A549 (cell line): Measurements from ENCODE around the gene MED9. TPM values are rescaled to one million over a fixed set of nuclear protein-coding genes. Genes with fewer than 3 reads are reported as not detected.

ENCODE experiments used
- ATAC-seq, 2 experiments: fragments of 200-7000 bp in 1 of 2; fragments of >200 bp in 1 of 2; cut with Nextera tagmentation in 1 of 2; cut with Tn5 transposase in 1 of 2; 3 replicates each; pipeline versions ENCODE4 v1.8.0 to v1.9.1; 2018 to 2020; ENCODE audit warnings: mild to moderate bottlenecking in 1 of 2, moderate library complexity in 1 of 2
- CTCF ChIA-PET: fragments of 300-600 bp; sonication (Branson Sonifier 250); formaldehyde crosslinking; extraction: SDS; loops from one replicate; lab custom pipeline; 2021; ENCODE audit warnings: antibody characterized with exemption, inconsistent platforms; lab: Yijun Ruan, JAX
- POLR2A ChIA-PET: fragments of 350-600 bp; formaldehyde crosslinking; extraction: SDS; loops from one replicate; lab custom pipeline; 2021; ENCODE audit warnings: antibody characterized with exemption, inconsistent platforms; lab: Yijun Ruan, JAX
- DNase-seq, 2 experiments: peaks; one replicate each; pipeline versions ENCODE4 v3.0.0 to v3.0.0-alpha.2; 2011 to 2016; ENCODE audit warnings: low read depth in 1 of 2, low spot score in 1 of 2
- FAIRE-seq: peaks from 2 replicates; lab custom pipeline; 2011; peaks lifted over from hg19 to GRCh38; lab: Jason Lieb, UNC
- H3K27ac ChIP-seq, 2 experiments: fragments of >200 bp; sonication (Bioruptor Twin); formaldehyde crosslinking; 3 replicates each; pipeline ENCODE4 v1.5.1; 2016 to 2017
- H3K4me1 ChIP-seq: fragments of >200 bp; sonication (Bioruptor Twin); formaldehyde crosslinking; 3 replicates; pipeline ENCODE4 v1.6.1; 2016
- H3K4me2 ChIP-seq: fragments of >200 bp; sonication (Bioruptor Twin); formaldehyde crosslinking; 3 replicates; pipeline ENCODE4 v1.6.1; 2016
- H3K4me3 ChIP-seq: fragments of >200 bp; sonication (Bioruptor Twin); formaldehyde crosslinking; 3 replicates; pipeline ENCODE4 v1.5.1; 2016
- H3K9me3 ChIP-seq: fragments of >200 bp; sonication (Bioruptor Twin); formaldehyde crosslinking; 3 replicates; pipeline ENCODE4 v1.6.1; 2016
- BCL3 ChIP-seq: fragments of >200 bp; sonication (Bioruptor Twin); formaldehyde crosslinking; IDR thresholded peaks from 3 replicates; pipeline ENCODE4 v1.6.1; 2016
- BHLHE40 ChIP-seq: IDR thresholded peaks from 2 replicates; pipeline ENCODE4 v1.6.1; 2012; ENCODE audit warnings: low read depth, low read length, inconsistent platforms
- CHD2 ChIP-seq: fragments of 150-350 bp; IDR thresholded peaks from 2 replicates; pipeline ENCODE4 v1.6.1; 2014; ENCODE audit warnings: low read length; ENCODE audit not compliant: partially characterized antibody
- CTCF ChIP-seq: fragments of >200 bp; sonication (Bioruptor Twin); formaldehyde crosslinking; IDR thresholded peaks from 3 replicates; pipeline ENCODE4 v1.5.1; 2016
- E2F6 ChIP-seq: IDR thresholded peaks from 2 replicates; pipeline ENCODE4 v1.6.1; 2012; ENCODE audit warnings: low read depth, borderline replicate concordance
- ELK1 ChIP-seq: fragments of 150-350 bp; IDR thresholded peaks from 2 replicates; pipeline ENCODE4 v1.6.1; 2014; ENCODE audit warnings: low read depth, mild to moderate bottlenecking, low read length
- EP300 ChIP-seq, 2 experiments: fragments of >200 bp; sonication (Bioruptor Twin); formaldehyde crosslinking; IDR thresholded peaks; 2 replicates in 1 of 2; 3 replicates in 1 of 2; pipeline ENCODE4 v1.6.1; 2016 to 2017
- ESRRA ChIP-seq: fragments of 150-350 bp; IDR thresholded peaks from 2 replicates; pipeline ENCODE4 v1.6.1; 2014; ENCODE audit warnings: mild to moderate bottlenecking, low read length, borderline replicate concordance
- FOSB ChIP-seq: fragments of 250-450 bp; sonication (Bioruptor Pico); IDR thresholded peaks from 2 replicates; pipeline ENCODE4 v1.5.0; 2020; ENCODE audit warnings: mild to moderate bottlenecking, moderate library complexity
- FOXS1 ChIP-seq: fragments of 250-450 bp; sonication (Bioruptor Pico); IDR thresholded peaks from 2 replicates; pipeline ENCODE4 v1.5.0; 2020; ENCODE audit warnings: mild to moderate bottlenecking, moderate library complexity
- HDAC2 ChIP-seq: fragments of 200-600 bp; sonication (generic); IDR thresholded peaks from 2 replicates; pipeline ENCODE4 v1.6.1; 2016
- HOXA7 ChIP-seq: fragments of 250-450 bp; sonication (Bioruptor Pico); IDR thresholded peaks from 2 replicates; pipeline ENCODE4 v1.5.0; 2020; ENCODE audit warnings: mild to moderate bottlenecking, moderate library complexity
- HOXB13 ChIP-seq: fragments of 250-450 bp; sonication (Bioruptor Pico); IDR thresholded peaks from 2 replicates; pipeline ENCODE4 v1.5.0; 2020; ENCODE audit warnings: low read depth, mild to moderate bottlenecking, moderate library complexity
- JUNB ChIP-seq: fragments of >200 bp; sonication (Bioruptor Twin); formaldehyde crosslinking; IDR thresholded peaks from 2 replicates; pipeline ENCODE4 v1.6.1; 2016
- KDM5A ChIP-seq: fragments of 200-600 bp; sonication (generic); IDR thresholded peaks from 2 replicates; pipeline ENCODE4 v1.6.1; 2016; ENCODE audit warnings: antibody characterized with exemption, mild to moderate bottlenecking
- MAX ChIP-seq: IDR thresholded peaks from 2 replicates; pipeline ENCODE4 v1.6.1; 2012
- MAZ ChIP-seq: fragments of 150-350 bp; IDR thresholded peaks from 2 replicates; pipeline ENCODE4 v1.6.1; 2014; ENCODE audit warnings: antibody characterized with exemption, low read depth, low read length, borderline replicate concordance
- MYC ChIP-seq: IDR thresholded peaks from 2 replicates; pipeline ENCODE4 v1.6.1; 2012; ENCODE audit warnings: mild to moderate bottlenecking, inconsistent platforms, low read length, improper control_type of control experiment, borderline replicate concordance
- NPAS2 ChIP-seq: fragments of 250-450 bp; sonication (Bioruptor Pico); IDR thresholded peaks from 2 replicates; pipeline ENCODE4 v1.8.0; 2022; ENCODE audit warnings: mild to moderate bottlenecking, moderate library complexity, borderline replicate concordance
- PHF8 ChIP-seq: fragments of 200-600 bp; sonication (generic); IDR thresholded peaks from 2 replicates; pipeline ENCODE4 v1.6.1; 2016; ENCODE audit warnings: low read depth, mild to moderate bottlenecking, antibody characterized with exemption, moderate library complexity, borderline replicate concordance
- POLR2A ChIP-seq: IDR thresholded peaks from 2 replicates; pipeline ENCODE4 v1.6.1; 2012; ENCODE audit warnings: mild to moderate bottlenecking, low read length
- POLR2AphosphoS2 ChIP-seq: conservative IDR thresholded peaks from 2 replicates; pipeline ENCODE4 v1.6.1; 2012; ENCODE audit warnings: low read length, improper control_type of control experiment, inconsistent platforms
- RAD21 ChIP-seq, 2 experiments: fragments of >200 bp in 1 of 2; sonication (Bioruptor Twin) in 1 of 2; formaldehyde crosslinking in 1 of 2; IDR thresholded peaks in 1 of 2; conservative IDR thresholded peaks in 1 of 2; 2 replicates in 1 of 2; 3 replicates in 1 of 2; pipeline ENCODE4 v1.6.1; 2012 to 2018; ENCODE audit warnings: inconsistent platforms in 1 of 2
- RARB ChIP-seq: fragments of 250-450 bp; sonication (Bioruptor Pico); IDR thresholded peaks from 2 replicates; pipeline ENCODE4 v1.8.0; 2021; ENCODE audit warnings: mild to moderate bottlenecking, moderate library complexity
- RCOR1 ChIP-seq: fragments of 150-350 bp; IDR thresholded peaks from 2 replicates; pipeline ENCODE4 v1.6.1; 2014; ENCODE audit warnings: antibody characterized with exemption, low read length, low read depth
- RFX5 ChIP-seq: fragments of 450-650 bp; IDR thresholded peaks from 2 replicates; pipeline ENCODE4 v1.7.1; 2014; ENCODE audit warnings: antibody characterized with exemption, mild to moderate bottlenecking, moderate library complexity
- RNF2 ChIP-seq: fragments of 200-600 bp; sonication (generic); IDR thresholded peaks from 2 replicates; pipeline ENCODE4 v1.6.1; 2016; ENCODE audit warnings: low read depth, mild to moderate bottlenecking, antibody characterized with exemption, moderate library complexity, borderline replicate concordance
- SMC3 ChIP-seq: fragments of >200 bp; sonication (Bioruptor Twin); formaldehyde crosslinking; IDR thresholded peaks from 3 replicates; pipeline ENCODE4 v1.6.1; 2018; ENCODE audit warnings: inconsistent platforms
- TFCP2L1 ChIP-seq: fragments of 250-450 bp; sonication (Bioruptor Pico); IDR thresholded peaks from 2 replicates; pipeline ENCODE4 v1.5.0; 2021; ENCODE audit warnings: mild to moderate bottlenecking
- ZFP36 ChIP-seq: fragments of 450-650 bp; IDR thresholded peaks from 2 replicates; pipeline ENCODE4 v1.6.1; 2014; ENCODE audit warnings: borderline replicate concordance; ENCODE audit not compliant: partially characterized antibody
- WGBS: methylation state at CpG from one replicate; pipeline ENCODE4 v1.1.6; 2017; ENCODE audit errors: missing lambda C conversion rate; 5-methylcytosine and 5-hydroxymethylcytosine counted together
- polyA plus RNA-seq, 4 experiments: library from polyadenylated mRNA; depleted of rRNA in 3 of 4; stranded (reverse); fragments of >200 nt; fragmentation: RNase III in 1 of 4; extraction: RNeasy Plus Mini Kit Qiagen cat#74134 plus additional on column Dnase treatment in 1 of 4; gene quantifications; 2 replicates in 3 of 4; 3 replicates in 1 of 4; pipeline ENCODE4 v1.2.3, GENCODE V29; 2011 to 2017

MED9 gene
- polyA plus RNA-seq, 2 of the 4 experiments (the other 2 are of a cell fraction) = 15.2 to 17.4 TPM

- peaks cover 55% of the 10 kb centered on the region for H3K4me1 ChIP-seq
- WGBS = 33% methylated on average over 8 of the region's 8 CpGs
- FAIRE-seq = no peak
- H3K4me2 ChIP-seq = peak overlapping the region; percentile 83
- peaks cover 11% of the 10 kb centered on the region; the same call in 2 of the 3 replicates for H3K9me3 ChIP-seq
- TF ChIP-seq E2F6 = no peak
- peak; percentile 79; the same call in 1 of the 2 replicates for TF ChIP-seq FOSB (CRISPR knock-in tag)
- TF ChIP-seq, all 56 proteins: peak for 1
- DNase-seq (peak; percentile 19 to 27), ATAC-seq (peak; percentile 21 to 26)
- ChIA-PET POLR2A (interaction anchor here (0.7 to 2.8 kb wide), 3 partner anchors 10 to 145 kb away, joined by 3 to 12 read pairs (median 11); partner anchors contain the start of gene RASD1), CTCF (interaction anchor here (0.8 to 6.5 kb wide), 9 partner anchors 16 to 304 kb away, joined by 3 to 48 read pairs (median 4); partner anchors contain the start of gene RASD1)
- Histone ChIP-seq H3K4me3 (peak overlapping the region; percentile 14; the same call in 1 of the 3 replicates), H3K27ac (peak overlapping the region; percentile 71 to 83)
These were observed 31.4 kb upstream of the MED9 start for GRCh38 chr17:17445296-17445924.

- FAIRE-seq = peak; percentile 95
- WGBS = 3% methylated on average over 12 of the region's 12 CpGs
- peak; percentile 86 to 88 for ATAC-seq
- peak overlapping the region; percentile 71 to 83 for H3K27ac ChIP-seq
- CTCF ChIA-PET = interaction anchor here (0.8 to 6.5 kb wide), 15 partner anchors 11 to 305 kb away, joined by 3 to 48 read pairs (median 4); partner anchors contain the start of gene RASD1
- peak; percentile 98 for DNase-seq
- POLR2A ChIA-PET = interaction anchor here (0.7 to 2.8 kb wide), 3 partner anchors 11 to 145 kb away, joined by 3 to 12 read pairs (median 11); partner anchors contain the start of gene RASD1
- peak overlapping the region; percentile 14; the same call in 1 of the 3 replicates for H3K4me3 ChIP-seq
- peak overlapping the region; percentile 83 for H3K4me2 ChIP-seq
- peaks cover 11% of the 10 kb centered on the region; the same call in 2 of the 3 replicates for H3K9me3 ChIP-seq
- peaks cover 48% of the 10 kb centered on the region for H3K4me1 ChIP-seq
- TF ChIP-seq RCOR1 (no peak), CHD2 (peak; percentile 11), HOXB13 (CRISPR knock-in tag) (peak; percentile 11; the same call in 1 of the 2 replicates), HDAC2 (no peak), RAD21 (conservative IDR thresholded peaks at IDR 0.05 in 1 of 2, IDR thresholded peaks at IDR 0.05 in 1 of 2) (peak; percentile 5 to 49; a peak in 3 of 5 replicates), ESRRA (no peak), MAX (peak; percentile 90), ZFP36 (peak; percentile 73), RARB (CRISPR knock-in tag) (no peak), PHF8 (no peak), RFX5 (no peak), POLR2AphosphoS2 (no peak), BCL3 (peak; percentile 98), MAZ (no peak), POLR2A (no peak), KDM5A (no peak), FOSB (CRISPR knock-in tag) (peak; percentile 5; the same call in 1 of the 2 replicates), SMC3 (no peak; the same call in none of the 3 replicates), MYC (0 out of 2 replicates have a peak, but pooled peaks have one; percentile 59), NPAS2 (CRISPR knock-in tag) (no peak), JUNB (peak; percentile 97), RNF2 (no peak), ELK1 (peak; percentile 93), TFCP2L1 (no peak), EP300 (IDR thresholded peaks at IDR 0.05) (peak; percentile 90 to 97; a peak in 4 of 5 replicates), HOXA7 (CRISPR knock-in tag) (no peak), BHLHE40 (no peak), FOXS1 (CRISPR knock-in tag) (peak; percentile 56; the same call in 1 of the 2 replicates), CTCF (no peak)
These were observed 30.7 kb upstream of the MED9 start for GRCh38 chr17:17445925-17446665.
